HEK293 (cell line): ENCODE measurements around the gene CEP112.

ENCODE experiments used
- CTCF ChIP-seq: fragments of 450-650 bp; formaldehyde crosslinking; IDR thresholded peaks from 2 replicates; pipeline ENCODE4 v1.5.1; 2016; ENCODE audit warnings: missing biosample characterization, missing genetic modification characterization
- HOXA7 ChIP-seq: sonication (generic); formaldehyde crosslinking; IDR thresholded peaks from 2 replicates; pipeline ENCODE4 v1.8.1; 2022; ENCODE audit warnings: missing genetic modification reagents, borderline replicate concordance
- PBX3 ChIP-seq: sonication (generic); formaldehyde crosslinking; IDR thresholded peaks from 2 replicates; pipeline ENCODE4 v1.8.1; 2022; ENCODE audit warnings: mild to moderate bottlenecking, moderate library complexity, missing genetic modification reagents
- ZNF174 ChIP-seq: fragments of 450-650 bp; formaldehyde crosslinking; IDR thresholded peaks from 2 replicates; pipeline ENCODE4 v1.5.0; 2017; ENCODE audit warnings: missing biosample characterization, mild to moderate bottlenecking, missing genetic modification characterization
- ZNF704 ChIP-seq: fragments of 450-650 bp; formaldehyde crosslinking; IDR thresholded peaks from 2 replicates; pipeline ENCODE4 v1.5.1; 2016; ENCODE audit warnings: missing biosample characterization, missing genetic modification characterization
- ZNF776 ChIP-seq: fragments of 450-650 bp; formaldehyde crosslinking; IDR thresholded peaks from 2 replicates; pipeline ENCODE4 v1.5.0; 2017; ENCODE audit warnings: missing biosample characterization, missing genetic modification characterization, borderline replicate concordance
- ZNF843 ChIP-seq: fragments of 450-650 bp; formaldehyde crosslinking; IDR thresholded peaks from 2 replicates; pipeline ENCODE4 v1.5.1; 2016; ENCODE audit warnings: missing biosample characterization, missing genetic modification characterization
- TF ChIP-seq, protein P1 (sequence below): fragments of 450-650 bp; formaldehyde crosslinking; IDR thresholded peaks from 2 replicates; pipeline ENCODE4 v1.5.1; 2017; ENCODE audit warnings: missing biosample characterization, missing genetic modification characterization
- TF ChIP-seq, protein P2 (sequence below): fragments of 450-650 bp; formaldehyde crosslinking; IDR thresholded peaks from 2 replicates; pipeline ENCODE4 v1.5.1; 2016; ENCODE audit warnings: missing biosample characterization, missing genetic modification characterization
- TF ChIP-seq, protein P3 (sequence below): fragments of 450-650 bp; formaldehyde crosslinking; conservative IDR thresholded peaks from 2 replicates; pipeline ENCODE4 v1.5.1; 2016; ENCODE audit warnings: low read depth, missing biosample characterization, missing genetic modification characterization
- TF ChIP-seq, protein P4 (sequence below): fragments of 450-650 bp; formaldehyde crosslinking; IDR thresholded peaks from 2 replicates; pipeline ENCODE4 v1.5.1; 2016; ENCODE audit warnings: missing biosample characterization, missing genetic modification characterization
- TF ChIP-seq, protein P5 (sequence below): fragments of 450-650 bp; formaldehyde crosslinking; IDR thresholded peaks from 2 replicates; pipeline ENCODE4 v1.5.1; 2016; ENCODE audit warnings: missing biosample characterization, missing genetic modification characterization, borderline replicate concordance

GRCh38 chr17:65670667-65671371 lies 521.1 kb downstream of the CEP112 start:
- TF ChIP-seq ZNF776 (no peak), CTCF (tag by site-specific recombination) (no peak), ZNF174 (no peak), PBX3 (no peak), ZNF843 (tag by site-specific recombination) (no peak), ZNF704 (tag by site-specific recombination) (no peak), HOXA7 (CRISPR knock-in tag) (no peak)
- TF ChIP-seq, protein P1, sequence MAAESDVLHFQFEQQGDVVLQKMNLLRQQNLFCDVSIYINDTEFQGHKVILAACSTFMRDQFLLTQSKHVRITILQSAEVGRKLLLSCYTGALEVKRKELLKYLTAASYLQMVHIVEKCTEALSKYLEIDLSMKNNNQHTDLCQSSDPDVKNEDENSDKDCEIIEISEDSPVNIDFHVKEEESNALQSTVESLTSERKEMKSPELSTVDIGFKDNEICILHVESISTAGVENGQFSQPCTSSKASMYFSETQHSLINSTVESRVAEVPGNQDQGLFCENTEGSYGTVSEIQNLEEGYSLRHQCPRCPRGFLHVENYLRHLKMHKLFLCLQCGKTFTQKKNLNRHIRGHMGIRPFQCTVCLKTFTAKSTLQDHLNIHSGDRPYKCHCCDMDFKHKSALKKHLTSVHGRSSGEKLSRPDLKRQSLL (tag by site-specific recombination), result no peak
- TF ChIP-seq, protein P2, sequence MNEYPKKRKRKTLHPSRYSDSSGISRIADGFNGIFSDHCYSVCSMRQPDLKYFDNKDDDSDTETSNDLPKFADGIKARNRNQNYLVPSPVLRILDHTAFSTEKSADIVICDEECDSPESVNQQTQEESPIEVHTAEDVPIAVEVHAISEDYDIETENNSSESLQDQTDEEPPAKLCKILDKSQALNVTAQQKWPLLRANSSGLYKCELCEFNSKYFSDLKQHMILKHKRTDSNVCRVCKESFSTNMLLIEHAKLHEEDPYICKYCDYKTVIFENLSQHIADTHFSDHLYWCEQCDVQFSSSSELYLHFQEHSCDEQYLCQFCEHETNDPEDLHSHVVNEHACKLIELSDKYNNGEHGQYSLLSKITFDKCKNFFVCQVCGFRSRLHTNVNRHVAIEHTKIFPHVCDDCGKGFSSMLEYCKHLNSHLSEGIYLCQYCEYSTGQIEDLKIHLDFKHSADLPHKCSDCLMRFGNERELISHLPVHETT (tag by site-specific recombination), result no peak
- TF ChIP-seq, protein P3, sequence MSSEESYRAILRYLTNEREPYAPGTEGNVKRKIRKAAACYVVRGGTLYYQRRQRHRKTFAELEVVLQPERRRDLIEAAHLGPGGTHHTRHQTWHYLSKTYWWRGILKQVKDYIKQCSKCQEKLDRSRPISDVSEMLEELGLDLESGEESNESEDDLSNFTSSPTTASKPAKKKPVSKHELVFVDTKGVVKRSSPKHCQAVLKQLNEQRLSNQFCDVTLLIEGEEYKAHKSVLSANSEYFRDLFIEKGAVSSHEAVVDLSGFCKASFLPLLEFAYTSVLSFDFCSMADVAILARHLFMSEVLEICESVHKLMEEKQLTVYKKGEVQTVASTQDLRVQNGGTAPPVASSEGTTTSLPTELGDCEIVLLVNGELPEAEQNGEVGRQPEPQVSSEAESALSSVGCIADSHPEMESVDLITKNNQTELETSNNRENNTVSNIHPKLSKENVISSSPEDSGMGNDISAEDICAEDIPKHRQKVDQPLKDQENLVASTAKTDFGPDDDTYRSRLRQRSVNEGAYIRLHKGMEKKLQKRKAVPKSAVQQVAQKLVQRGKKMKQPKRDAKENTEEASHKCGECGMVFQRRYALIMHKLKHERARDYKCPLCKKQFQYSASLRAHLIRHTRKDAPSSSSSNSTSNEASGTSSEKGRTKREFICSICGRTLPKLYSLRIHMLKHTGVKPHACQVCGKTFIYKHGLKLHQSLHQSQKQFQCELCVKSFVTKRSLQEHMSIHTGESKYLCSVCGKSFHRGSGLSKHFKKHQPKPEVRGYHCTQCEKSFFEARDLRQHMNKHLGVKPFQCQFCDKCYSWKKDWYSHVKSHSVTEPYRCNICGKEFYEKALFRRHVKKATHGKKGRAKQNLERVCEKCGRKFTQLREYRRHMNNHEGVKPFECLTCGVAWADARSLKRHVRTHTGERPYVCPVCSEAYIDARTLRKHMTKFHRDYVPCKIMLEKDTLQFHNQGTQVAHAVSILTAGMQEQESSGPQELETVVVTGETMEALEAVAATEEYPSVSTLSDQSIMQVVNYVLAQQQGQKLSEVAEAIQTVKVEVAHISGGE (tag by site-specific recombination), result no peak
- TF ChIP-seq, protein P4, sequence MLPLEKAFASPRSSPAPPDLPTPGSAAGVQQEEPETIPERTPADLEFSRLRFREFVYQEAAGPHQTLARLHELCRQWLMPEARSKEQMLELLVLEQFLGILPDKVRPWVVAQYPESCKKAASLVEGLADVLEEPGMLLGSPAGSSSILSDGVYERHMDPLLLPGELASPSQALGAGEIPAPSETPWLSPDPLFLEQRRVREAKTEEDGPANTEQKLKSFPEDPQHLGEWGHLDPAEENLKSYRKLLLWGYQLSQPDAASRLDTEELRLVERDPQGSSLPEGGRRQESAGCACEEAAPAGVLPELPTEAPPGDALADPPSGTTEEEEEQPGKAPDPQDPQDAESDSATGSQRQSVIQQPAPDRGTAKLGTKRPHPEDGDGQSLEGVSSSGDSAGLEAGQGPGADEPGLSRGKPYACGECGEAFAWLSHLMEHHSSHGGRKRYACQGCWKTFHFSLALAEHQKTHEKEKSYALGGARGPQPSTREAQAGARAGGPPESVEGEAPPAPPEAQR (tag by site-specific recombination), result no peak
- TF ChIP-seq, protein P5, sequence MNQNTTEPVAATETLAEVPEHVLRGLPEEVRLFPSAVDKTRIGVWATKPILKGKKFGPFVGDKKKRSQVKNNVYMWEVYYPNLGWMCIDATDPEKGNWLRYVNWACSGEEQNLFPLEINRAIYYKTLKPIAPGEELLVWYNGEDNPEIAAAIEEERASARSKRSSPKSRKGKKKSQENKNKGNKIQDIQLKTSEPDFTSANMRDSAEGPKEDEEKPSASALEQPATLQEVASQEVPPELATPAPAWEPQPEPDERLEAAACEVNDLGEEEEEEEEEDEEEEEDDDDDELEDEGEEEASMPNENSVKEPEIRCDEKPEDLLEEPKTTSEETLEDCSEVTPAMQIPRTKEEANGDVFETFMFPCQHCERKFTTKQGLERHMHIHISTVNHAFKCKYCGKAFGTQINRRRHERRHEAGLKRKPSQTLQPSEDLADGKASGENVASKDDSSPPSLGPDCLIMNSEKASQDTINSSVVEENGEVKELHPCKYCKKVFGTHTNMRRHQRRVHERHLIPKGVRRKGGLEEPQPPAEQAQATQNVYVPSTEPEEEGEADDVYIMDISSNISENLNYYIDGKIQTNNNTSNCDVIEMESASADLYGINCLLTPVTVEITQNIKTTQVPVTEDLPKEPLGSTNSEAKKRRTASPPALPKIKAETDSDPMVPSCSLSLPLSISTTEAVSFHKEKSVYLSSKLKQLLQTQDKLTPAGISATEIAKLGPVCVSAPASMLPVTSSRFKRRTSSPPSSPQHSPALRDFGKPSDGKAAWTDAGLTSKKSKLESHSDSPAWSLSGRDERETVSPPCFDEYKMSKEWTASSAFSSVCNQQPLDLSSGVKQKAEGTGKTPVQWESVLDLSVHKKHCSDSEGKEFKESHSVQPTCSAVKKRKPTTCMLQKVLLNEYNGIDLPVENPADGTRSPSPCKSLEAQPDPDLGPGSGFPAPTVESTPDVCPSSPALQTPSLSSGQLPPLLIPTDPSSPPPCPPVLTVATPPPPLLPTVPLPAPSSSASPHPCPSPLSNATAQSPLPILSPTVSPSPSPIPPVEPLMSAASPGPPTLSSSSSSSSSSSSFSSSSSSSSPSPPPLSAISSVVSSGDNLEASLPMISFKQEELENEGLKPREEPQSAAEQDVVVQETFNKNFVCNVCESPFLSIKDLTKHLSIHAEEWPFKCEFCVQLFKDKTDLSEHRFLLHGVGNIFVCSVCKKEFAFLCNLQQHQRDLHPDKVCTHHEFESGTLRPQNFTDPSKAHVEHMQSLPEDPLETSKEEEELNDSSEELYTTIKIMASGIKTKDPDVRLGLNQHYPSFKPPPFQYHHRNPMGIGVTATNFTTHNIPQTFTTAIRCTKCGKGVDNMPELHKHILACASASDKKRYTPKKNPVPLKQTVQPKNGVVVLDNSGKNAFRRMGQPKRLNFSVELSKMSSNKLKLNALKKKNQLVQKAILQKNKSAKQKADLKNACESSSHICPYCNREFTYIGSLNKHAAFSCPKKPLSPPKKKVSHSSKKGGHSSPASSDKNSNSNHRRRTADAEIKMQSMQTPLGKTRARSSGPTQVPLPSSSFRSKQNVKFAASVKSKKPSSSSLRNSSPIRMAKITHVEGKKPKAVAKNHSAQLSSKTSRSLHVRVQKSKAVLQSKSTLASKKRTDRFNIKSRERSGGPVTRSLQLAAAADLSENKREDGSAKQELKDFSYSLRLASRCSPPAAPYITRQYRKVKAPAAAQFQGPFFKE, result no peak
